Stimulated activated CD8-positive, alpha-beta memory T cell treated with anti-CD3 and anti-CD28 coated beads, Interleukin-7, amount 100 ng/mL, for 4 hours (primary cell): ENCODE measurements around the gene MMP15.
"Not testable (repeated sequence)": the region's sequence is repeated elsewhere in the genome, so short reads cannot be mapped to it uniquely, and the experiment has no call there.

ENCODE experiments used
- DNase-seq, 2 donors: peaks; one replicate each; pipeline ENCODE4 v3.0.0-alpha.2; 2020; ENCODE audit warnings: low read depth in 2 of 2

Gene MMP15

GRCh38 chr16:58049232-58050185, 24.0 kb downstream of the MMP15 start:
- no peak for DNase-seq

- no peak for DNase-seq
Measured at GRCh38 chr16:58051296-58051695, 25.7 kb downstream of the MMP15 start.

GRCh38 chr16:58051821-58052603, 26.5 kb downstream of the MMP15 start:
- DNase-seq, result no peak

GRCh38 chr16:58053682-58054005, 28.1 kb downstream of the MMP15 start:
- DNase-seq, result no peak

- no peak for DNase-seq
Measured at GRCh38 chr16:58054289-58054688, 28.7 kb downstream of the MMP15 start.

GRCh38 chr16:58056580-58056979, 31.0 kb downstream of the MMP15 start:
- no peak for DNase-seq

GRCh38 chr16:58057121-58057520, 31.6 kb downstream of the MMP15 start:
- no peak for DNase-seq

GRCh38 chr16:58057784-58058183, 32.2 kb downstream of the MMP15 start:
- DNase-seq, result no peak

- DNase-seq, result no peak
Measured at GRCh38 chr16:58062821-58063220, 37.3 kb downstream of the MMP15 start.

- no peak for DNase-seq
Measured at GRCh38 chr16:58063377-58064076, 38.0 kb downstream of the MMP15 start.

GRCh38 chr16:58070585-58070984, 45.0 kb downstream of the MMP15 start:
- no peak for DNase-seq

GRCh38 chr16:58072134-58072533, 46.6 kb downstream of the MMP15 start:
- not testable (repeated sequence) for DNase-seq

GRCh38 chr16:58073086-58073485, 47.5 kb downstream of the MMP15 start:
- not testable (repeated sequence) for DNase-seq

GRCh38 chr16:58074657-58075056, 49.1 kb downstream of the MMP15 start:
- no peak for DNase-seq

- no peak for DNase-seq
Measured at GRCh38 chr16:58076514-58076913, 51.0 kb downstream of the MMP15 start.

- no peak for DNase-seq
Measured at GRCh38 chr16:58077796-58078195, 52.2 kb downstream of the MMP15 start.

GRCh38 chr16:58080657-58081056, 55.1 kb downstream of the MMP15 start:
- not testable (repeated sequence) for DNase-seq

GRCh38 chr16:58082381-58082780, 56.8 kb downstream of the MMP15 start:
- DNase-seq, result no peak

GRCh38 chr16:58084635-58085034, 59.1 kb downstream of the MMP15 start:
- DNase-seq, result no peak

GRCh38 chr16:58085171-58085570, 59.6 kb downstream of the MMP15 start:
- DNase-seq, result no peak

- DNase-seq, result no peak
Measured at GRCh38 chr16:58085584-58086251, 60.2 kb downstream of the MMP15 start.
